ENCODE results near the gene CWC25.

CWC25 gene

DNA sequence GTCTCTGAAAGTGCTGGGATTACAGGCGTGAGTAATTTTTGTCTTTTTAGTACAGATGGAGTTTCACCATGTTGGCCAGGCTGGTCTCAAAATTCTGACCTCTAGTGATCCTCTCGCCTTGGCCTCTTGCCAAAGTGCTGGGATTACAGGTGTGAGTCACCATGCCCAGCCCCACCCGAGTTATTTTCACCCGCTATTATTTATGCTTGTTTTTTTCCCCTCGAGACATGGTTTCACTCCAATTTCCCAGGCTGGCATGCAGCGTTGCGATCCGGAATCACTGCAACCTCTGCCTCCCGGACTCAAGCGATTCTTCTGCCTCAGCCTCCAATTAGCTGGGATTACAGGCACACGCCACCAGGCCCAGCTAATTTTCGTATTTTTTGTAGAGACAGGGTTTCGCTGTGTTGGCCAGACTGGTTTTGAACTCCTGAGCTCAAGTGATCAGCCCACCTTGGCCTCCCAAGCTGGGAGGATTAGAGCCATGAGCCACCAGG is 19.2 kb upstream of the CWC25 start (continued):
- TF ChIP-seq PPARA (CRISPR knock-in tag; IDR thresholded peaks at IDR 0.05; ENCODE audit: borderline replicate concordance) (no peak), ZFP30 (CRISPR knock-in tag; IDR thresholded peaks at IDR 0.05) (no peak)

DNA sequence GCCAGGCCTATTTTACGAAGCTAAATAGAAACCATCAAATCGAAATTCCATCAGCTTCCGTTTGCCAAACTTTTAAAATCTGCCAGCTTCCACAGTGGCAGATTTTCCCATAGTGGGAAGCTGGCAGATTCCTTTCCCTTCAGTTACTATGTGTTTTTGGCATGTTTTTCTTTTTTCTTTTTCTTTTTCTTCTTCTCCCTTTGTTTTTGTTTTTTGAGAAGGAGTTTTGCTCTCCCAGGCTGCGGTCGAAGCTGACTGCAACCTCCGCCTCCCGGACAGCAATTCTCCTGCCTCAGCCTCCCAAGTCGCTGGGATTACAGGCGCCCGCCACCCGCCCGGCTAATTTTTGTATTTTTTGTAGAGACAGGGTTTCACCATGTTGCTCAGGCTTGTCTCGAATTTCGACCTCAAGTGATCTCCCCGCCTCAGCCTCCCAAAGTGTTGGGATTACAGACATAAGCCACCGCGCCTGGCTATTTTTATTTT is 684 bp upstream of the CWC25 start:
- no peak for ATAC-seq
- TF ChIP-seq ARNTL (CRISPR knock-in tag; IDR thresholded peaks at IDR 0.05; ENCODE audit: borderline replicate concordance, low read depth) (no peak), BACH2 (CRISPR knock-in tag; IDR thresholded peaks at IDR 0.05; ENCODE audit: borderline replicate concordance) (no peak), ZNF70 (CRISPR knock-in tag; IDR thresholded peaks at IDR 0.05) (no peak)
- TF ChIP-seq, protein P1, sequence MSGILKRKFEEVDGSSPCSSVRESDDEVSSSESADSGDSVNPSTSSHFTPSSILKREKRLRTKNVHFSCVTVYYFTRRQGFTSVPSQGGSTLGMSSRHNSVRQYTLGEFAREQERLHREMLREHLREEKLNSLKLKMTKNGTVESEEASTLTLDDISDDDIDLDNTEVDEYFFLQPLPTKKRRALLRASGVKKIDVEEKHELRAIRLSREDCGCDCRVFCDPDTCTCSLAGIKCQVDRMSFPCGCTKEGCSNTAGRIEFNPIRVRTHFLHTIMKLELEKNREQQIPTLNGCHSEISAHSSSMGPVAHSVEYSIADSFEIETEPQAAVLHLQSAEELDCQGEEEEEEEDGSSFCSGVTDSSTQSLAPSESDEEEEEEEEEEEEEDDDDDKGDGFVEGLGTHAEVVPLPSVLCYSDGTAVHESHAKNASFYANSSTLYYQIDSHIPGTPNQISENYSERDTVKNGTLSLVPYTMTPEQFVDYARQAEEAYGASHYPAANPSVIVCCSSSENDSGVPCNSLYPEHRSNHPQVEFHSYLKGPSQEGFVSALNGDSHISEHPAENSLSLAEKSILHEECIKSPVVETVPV (CRISPR knock-in tag; IDR thresholded peaks at IDR 0.05): no peak

DNA sequence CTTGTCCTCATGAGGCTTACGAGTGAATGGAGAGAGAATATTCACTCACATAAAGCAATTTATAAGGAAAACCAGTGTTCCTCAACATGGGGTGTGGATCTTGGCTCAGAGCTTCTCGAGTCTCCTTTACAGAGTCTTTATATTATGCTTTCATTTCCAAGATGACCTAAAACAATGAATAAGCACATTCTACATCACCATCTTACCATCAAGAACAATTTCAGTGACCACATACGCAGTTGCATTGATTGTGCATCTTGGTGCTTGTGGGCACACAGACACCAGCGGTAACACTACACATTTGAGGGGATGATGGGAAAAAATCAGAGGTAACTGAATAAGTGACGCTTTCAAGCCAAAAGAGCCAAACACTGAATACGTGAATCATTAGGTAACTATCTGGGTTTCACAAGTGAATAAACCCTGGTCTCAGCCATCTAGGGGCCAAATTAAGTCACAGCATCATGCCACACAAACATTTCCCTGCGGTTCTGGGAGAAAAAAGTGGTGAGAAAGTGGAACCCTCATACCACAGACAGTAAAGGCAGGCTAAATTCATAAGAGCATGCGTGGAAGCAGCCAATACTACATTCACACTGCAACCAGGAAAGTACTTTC is 9.4 kb downstream of the CWC25 start:
- no peak for TF ChIP-seq PPARA (CRISPR knock-in tag; IDR thresholded peaks at IDR 0.05; ENCODE audit: borderline replicate concordance)
- no peak for TF ChIP-seq ZNF565 (CRISPR knock-in tag; conservative IDR thresholded peaks at IDR 0.05; ENCODE audit: low read depth)
- no peak for TF ChIP-seq ESRRG (CRISPR knock-in tag; IDR thresholded peaks at IDR 0.05)
- TF ChIP-seq, protein P2, sequence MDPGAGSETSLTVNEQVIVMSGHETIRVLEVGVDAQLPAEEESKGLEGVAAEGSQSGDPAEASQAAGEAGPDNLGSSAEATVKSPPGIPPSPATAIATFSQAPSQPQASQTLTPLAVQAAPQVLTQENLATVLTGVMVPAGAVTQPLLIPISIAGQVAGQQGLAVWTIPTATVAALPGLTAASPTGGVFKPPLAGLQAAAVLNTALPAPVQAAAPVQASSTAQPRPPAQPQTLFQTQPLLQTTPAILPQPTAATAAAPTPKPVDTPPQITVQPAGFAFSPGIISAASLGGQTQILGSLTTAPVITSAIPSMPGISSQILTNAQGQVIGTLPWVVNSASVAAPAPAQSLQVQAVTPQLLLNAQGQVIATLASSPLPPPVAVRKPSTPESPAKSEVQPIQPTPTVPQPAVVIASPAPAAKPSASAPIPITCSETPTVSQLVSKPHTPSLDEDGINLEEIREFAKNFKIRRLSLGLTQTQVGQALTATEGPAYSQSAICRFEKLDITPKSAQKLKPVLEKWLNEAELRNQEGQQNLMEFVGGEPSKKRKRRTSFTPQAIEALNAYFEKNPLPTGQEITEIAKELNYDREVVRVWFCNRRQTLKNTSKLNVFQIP (CRISPR knock-in tag; IDR thresholded peaks at IDR 0.05; ENCODE audit: borderline replicate concordance, low read depth): no peak
- no peak for TF ChIP-seq ISL1 (CRISPR knock-in tag; IDR thresholded peaks at IDR 0.05)
- no peak for TF ChIP-seq ZNF70 (CRISPR knock-in tag; IDR thresholded peaks at IDR 0.05)
- TF ChIP-seq BACH2 (CRISPR knock-in tag; IDR thresholded peaks at IDR 0.05; ENCODE audit: borderline replicate concordance): no peak
- TF ChIP-seq TCF4 (CRISPR knock-in tag; IDR thresholded peaks at IDR 0.05; ENCODE audit: borderline replicate concordance): no peak
- TF ChIP-seq GLIS3 (CRISPR knock-in tag; IDR thresholded peaks at IDR 0.05): no peak
- no peak for TF ChIP-seq SNAI2 (CRISPR knock-in tag; IDR thresholded peaks at IDR 0.05)
- no peak for TF ChIP-seq OSR1 (CRISPR knock-in tag; IDR thresholded peaks at IDR 0.05)
- no peak for TF ChIP-seq RARB (CRISPR knock-in tag; IDR thresholded peaks at IDR 0.05)
- no peak for TF ChIP-seq ZFP3 (CRISPR knock-in tag; IDR thresholded peaks at IDR 0.05)
- no peak for TF ChIP-seq TOX (CRISPR knock-in tag; IDR thresholded peaks at IDR 0.05; ENCODE audit: borderline replicate concordance)
- no peak for TF ChIP-seq CSDC2 (CRISPR knock-in tag; IDR thresholded peaks at IDR 0.05)
- no peak for TF ChIP-seq ZNF8 (CRISPR knock-in tag; IDR thresholded peaks at IDR 0.05)
- TF ChIP-seq, protein P3, sequence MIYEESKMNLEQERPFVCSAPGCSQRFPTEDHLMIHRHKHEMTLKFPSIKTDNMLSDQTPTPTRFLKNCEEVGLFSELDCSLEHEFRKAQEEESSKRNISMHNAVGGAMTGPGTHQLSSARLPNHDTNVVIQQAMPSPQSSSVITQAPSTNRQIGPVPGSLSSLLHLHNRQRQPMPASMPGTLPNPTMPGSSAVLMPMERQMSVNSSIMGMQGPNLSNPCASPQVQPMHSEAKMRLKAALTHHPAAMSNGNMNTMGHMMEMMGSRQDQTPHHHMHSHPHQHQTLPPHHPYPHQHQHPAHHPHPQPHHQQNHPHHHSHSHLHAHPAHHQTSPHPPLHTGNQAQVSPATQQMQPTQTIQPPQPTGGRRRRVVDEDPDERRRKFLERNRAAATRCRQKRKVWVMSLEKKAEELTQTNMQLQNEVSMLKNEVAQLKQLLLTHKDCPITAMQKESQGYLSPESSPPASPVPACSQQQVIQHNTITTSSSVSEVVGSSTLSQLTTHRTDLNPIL (CRISPR knock-in tag; IDR thresholded peaks at IDR 0.05; ENCODE audit: low read depth): no peak
- ATAC-seq: peak; percentile 50; the same call in 2 of the 3 replicates

DNA sequence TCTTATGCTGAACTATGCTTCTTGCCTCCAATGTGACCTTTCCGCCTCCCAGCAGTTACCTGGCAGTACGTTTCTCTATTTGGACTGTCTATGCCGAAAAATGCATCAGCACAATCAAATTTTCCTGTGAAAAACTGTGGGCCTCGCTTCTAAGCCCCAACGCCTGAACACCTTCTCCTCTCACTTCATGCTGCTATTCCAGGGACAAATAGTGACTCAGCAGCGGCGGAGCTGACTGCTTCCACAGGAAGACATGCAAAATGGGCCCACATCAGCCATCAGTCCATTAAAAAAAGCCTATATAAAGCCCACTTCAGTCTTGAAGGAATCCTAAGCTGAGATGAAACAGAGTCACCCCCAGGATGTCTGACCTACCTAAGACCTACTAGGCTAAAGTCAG is 15.3 kb downstream of the CWC25 start:
- no peak for ATAC-seq
- no peak for TF ChIP-seq CSDC2 (CRISPR knock-in tag; IDR thresholded peaks at IDR 0.05)
- TF ChIP-seq ZC3H10 (CRISPR knock-in tag; IDR thresholded peaks at IDR 0.05): no peak
- no peak for TF ChIP-seq ZFP30 (CRISPR knock-in tag; IDR thresholded peaks at IDR 0.05)
- TF ChIP-seq, protein P1 (CRISPR knock-in tag; IDR thresholded peaks at IDR 0.05): no peak
- no peak for TF ChIP-seq ARNTL (CRISPR knock-in tag; IDR thresholded peaks at IDR 0.05; ENCODE audit: borderline replicate concordance, low read depth)
- TF ChIP-seq ZNF70 (CRISPR knock-in tag; IDR thresholded peaks at IDR 0.05): no peak
- no peak for TF ChIP-seq TCF4 (CRISPR knock-in tag; IDR thresholded peaks at IDR 0.05; ENCODE audit: borderline replicate concordance)
- no peak for TF ChIP-seq GLIS3 (CRISPR knock-in tag; IDR thresholded peaks at IDR 0.05)
- no peak for TF ChIP-seq RARB (CRISPR knock-in tag; IDR thresholded peaks at IDR 0.05)
- TF ChIP-seq ZNF8 (CRISPR knock-in tag; IDR thresholded peaks at IDR 0.05): no peak
- TF ChIP-seq PPARA (CRISPR knock-in tag; IDR thresholded peaks at IDR 0.05; ENCODE audit: borderline replicate concordance): no peak
- TF ChIP-seq, protein P3 (CRISPR knock-in tag; IDR thresholded peaks at IDR 0.05; ENCODE audit: low read depth): no peak
- no peak for TF ChIP-seq ZNF565 (CRISPR knock-in tag; conservative IDR thresholded peaks at IDR 0.05; ENCODE audit: low read depth)
- TF ChIP-seq OSR1 (CRISPR knock-in tag; IDR thresholded peaks at IDR 0.05): no peak
- TF ChIP-seq BACH2 (CRISPR knock-in tag; IDR thresholded peaks at IDR 0.05; ENCODE audit: borderline replicate concordance): no peak
- TF ChIP-seq ESRRG (CRISPR knock-in tag; IDR thresholded peaks at IDR 0.05): no peak
- no peak for TF ChIP-seq TOX (CRISPR knock-in tag; IDR thresholded peaks at IDR 0.05; ENCODE audit: borderline replicate concordance)
- TF ChIP-seq, protein P4, sequence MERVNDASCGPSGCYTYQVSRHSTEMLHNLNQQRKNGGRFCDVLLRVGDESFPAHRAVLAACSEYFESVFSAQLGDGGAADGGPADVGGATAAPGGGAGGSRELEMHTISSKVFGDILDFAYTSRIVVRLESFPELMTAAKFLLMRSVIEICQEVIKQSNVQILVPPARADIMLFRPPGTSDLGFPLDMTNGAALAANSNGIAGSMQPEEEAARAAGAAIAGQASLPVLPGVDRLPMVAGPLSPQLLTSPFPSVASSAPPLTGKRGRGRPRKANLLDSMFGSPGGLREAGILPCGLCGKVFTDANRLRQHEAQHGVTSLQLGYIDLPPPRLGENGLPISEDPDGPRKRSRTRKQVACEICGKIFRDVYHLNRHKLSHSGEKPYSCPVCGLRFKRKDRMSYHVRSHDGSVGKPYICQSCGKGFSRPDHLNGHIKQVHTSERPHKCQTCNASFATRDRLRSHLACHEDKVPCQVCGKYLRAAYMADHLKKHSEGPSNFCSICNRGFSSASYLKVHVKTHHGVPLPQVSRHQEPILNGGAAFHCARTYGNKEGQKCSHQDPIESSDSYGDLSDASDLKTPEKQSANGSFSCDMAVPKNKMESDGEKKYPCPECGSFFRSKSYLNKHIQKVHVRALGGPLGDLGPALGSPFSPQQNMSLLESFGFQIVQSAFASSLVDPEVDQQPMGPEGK (CRISPR knock-in tag; IDR thresholded peaks at IDR 0.05; ENCODE audit: borderline replicate concordance): no peak

Data from SK-N-SH treated with all-trans-retinoic acid at 6 μM for 48 hours (cell line).